ENCODE measurements around the gene ANXA8.

ANXA8 gene

GRCh38 chr10:47447209-47447608 lies 36.7 kb downstream of the ANXA8 start:
- DNase-seq (ENCODE audit: low read depth) = no peak

GRCh38 chr10:47445720-47446119 lies 38.2 kb downstream of the ANXA8 start:
- no peak for DNase-seq (ENCODE audit: low read depth)

GRCh38 chr10:47444047-47444446 lies 39.9 kb downstream of the ANXA8 start:
- no peak for DNase-seq (ENCODE audit: low read depth)

GRCh38 chr10:47443145-47443544 lies 40.8 kb downstream of the ANXA8 start:
- no peak for DNase-seq (ENCODE audit: low read depth)

- DNase-seq (ENCODE audit: low read depth) = no peak
Measured at GRCh38 chr10:47442351-47442750, 41.6 kb downstream of the ANXA8 start.

- DNase-seq (ENCODE audit: low read depth) = no peak
Measured at GRCh38 chr10:47441938-47442337, 42.0 kb downstream of the ANXA8 start.

GRCh38 chr10:47440207-47440606 lies 43.7 kb downstream of the ANXA8 start:
- DNase-seq (ENCODE audit: low read depth) = no peak

GRCh38 chr10:47438857-47439474 lies 44.9 kb downstream of the ANXA8 start:
- peak; percentile 36 for DNase-seq (ENCODE audit: low read depth)

GRCh38 chr10:47435081-47435480 lies 48.8 kb downstream of the ANXA8 start:
- no peak for DNase-seq (ENCODE audit: low read depth)

GRCh38 chr10:47425813-47426419 lies 58.0 kb downstream of the ANXA8 start:
- no peak for DNase-seq (ENCODE audit: low read depth)

GRCh38 chr10:47424231-47424630 lies 59.7 kb downstream of the ANXA8 start:
- DNase-seq (ENCODE audit: low read depth) = no peak

GRCh38 chr10:47423476-47423875 lies 60.4 kb downstream of the ANXA8 start:
- no peak for DNase-seq (ENCODE audit: low read depth)

GRCh38 chr10:47421057-47421952 lies 62.6 kb downstream of the ANXA8 start:
- no peak for DNase-seq (ENCODE audit: low read depth)

GRCh38 chr10:47420305-47421056 lies 63.4 kb downstream of the ANXA8 start:
- no peak for DNase-seq (ENCODE audit: low read depth)

GRCh38 chr10:47419421-47419820 lies 64.5 kb downstream of the ANXA8 start:
- DNase-seq (ENCODE audit: low read depth) = no peak

- no peak for DNase-seq (ENCODE audit: low read depth)
Measured at GRCh38 chr10:47418966-47419365, 64.9 kb downstream of the ANXA8 start.

GRCh38 chr10:47418321-47418720 lies 65.6 kb downstream of the ANXA8 start:
- DNase-seq (ENCODE audit: low read depth) = no peak

All from fibroblast of the conjunctiva (primary cell).